ENCODE results near the gene MRAP. TPM values are rescaled to one million over a fixed set of nuclear protein-coding genes. Genes with fewer than 3 reads are reported as not detected.
A peak's percentile ranks its signal among the peaks of the same experiment; 100 is the strongest.

MRAP gene
- total and polyA plus RNA-seq, 8 donors, result 0.30 to 0.55 TPM; not detected in 6

- no peak overlapping the region for H3K27ac ChIP-seq
- H3K4me3 ChIP-seq, result no peak overlapping the region
- no peaks in the 10 kb centered on the region for H3K9me3 ChIP-seq
- H3K36me3 ChIP-seq, result peaks cover 83 to 100% (median 100%) of the 10 kb centered on the region in 4 donors
- H3K27me3 ChIP-seq, result no peaks in the 10 kb centered on the region
- 54 to 78% (median 64%) methylated on average over 3 to 6 of the region's 6 CpGs for WGBS, 5 donors
- TF ChIP-seq EP300 (IDR thresholded peaks at IDR 0.05) (no peak), POLR2AphosphoS5 (IDR thresholded peaks at IDR 0.05) (no peak), POLR2A (IDR thresholded peaks at IDR 0.05) (no peak), CTCF (IDR thresholded peaks at IDR 0.05) (no peak)
- peak in 1 of 2 donors; percentile 34 for DNase-seq
- intact Hi-C loops (cut with DNase I; ENCODE audit: low total_unique reads), result no loop called here
- peaks cover 0 to 5% (median 0%) of the 10 kb centered on the region in 4 donors for H3K4me1 ChIP-seq
These were observed 52.8 kb downstream of the MRAP start for GRCh38 chr21:32351428-32351827.

- DNase-seq, result no peak
- WGBS, 5 donors, result 89 to 97% (median 95%) methylated on average over 5 to 7 of the region's 7 CpGs
- intact Hi-C loops (cut with DNase I; ENCODE audit: low total_unique reads), result no loop called here
- Histone ChIP-seq H3K9me3 (no peaks in the 10 kb centered on the region), H3K4me1 (peaks cover 0 to 5% (median 0%) of the 10 kb centered on the region in 4 donors), H3K36me3 (peaks cover 79 to 100% (median 100%) of the 10 kb centered on the region in 4 donors), H3K27ac (no peak overlapping the region), H3K27me3 (no peaks in the 10 kb centered on the region), H3K4me3 (no peak overlapping the region)
- TF ChIP-seq CTCF (IDR thresholded peaks at IDR 0.05), result no peak
- no peak for TF ChIP-seq POLR2A (IDR thresholded peaks at IDR 0.05)
- TF ChIP-seq POLR2AphosphoS5 (IDR thresholded peaks at IDR 0.05), result no peak
- TF ChIP-seq EP300 (IDR thresholded peaks at IDR 0.05), result no peak
These were observed 53.9 kb downstream of the MRAP start for GRCh38 chr21:32352526-32352925.

GRCh38 chr21:32353002-32353711, 54.5 kb downstream of the MRAP start:
- 92 to 96% (median 94%) methylated on average over 8 of the region's 8 CpGs for WGBS, 5 donors
- H3K27ac ChIP-seq, result no peak overlapping the region
- no peaks in the 10 kb centered on the region for H3K27me3 ChIP-seq
- no peak overlapping the region for H3K4me3 ChIP-seq
- H3K4me1 ChIP-seq, result peaks cover 0 to 2% (median 0%) of the 10 kb centered on the region in 4 donors
- DNase-seq, result no peak
- no peaks in the 10 kb centered on the region for H3K9me3 ChIP-seq
- intact Hi-C loops (cut with DNase I; ENCODE audit: low total_unique reads), result no loop called here
- TF ChIP-seq POLR2A (IDR thresholded peaks at IDR 0.05), result no peak
- TF ChIP-seq CTCF (IDR thresholded peaks at IDR 0.05), result no peak
- TF ChIP-seq POLR2AphosphoS5 (IDR thresholded peaks at IDR 0.05), result no peak
- no peak for TF ChIP-seq EP300 (IDR thresholded peaks at IDR 0.05)
- peaks cover 73 to 100% (median 100%) of the 10 kb centered on the region in 4 donors for H3K36me3 ChIP-seq

GRCh38 chr21:32356874-32357395, 58.3 kb downstream of the MRAP start:
- Histone ChIP-seq H3K27ac (no peak overlapping the region), H3K36me3 (peaks cover 67 to 100% (median 100%) of the 10 kb centered on the region in 4 donors), H3K27me3 (no peaks in the 10 kb centered on the region), H3K4me3 (no peak overlapping the region), H3K4me1 (no peaks in the 10 kb centered on the region), H3K9me3 (no peaks in the 10 kb centered on the region)
- TF ChIP-seq POLR2A (IDR thresholded peaks at IDR 0.05) (no peak), EP300 (IDR thresholded peaks at IDR 0.05) (no peak)
- 81 to 95% (median 88%) methylated on average over 1 of the region's 1 CpG for WGBS, 5 donors
- intact Hi-C loops (cut with DNase I; ENCODE audit: low total_unique reads), result no loop called here
- DNase-seq, result no peak

Measured in stomach (tissue), 9 donors.